OCI-LY3 (cell line): ENCODE results near the gene MYL6.
A peak's percentile ranks its signal among the peaks of the same experiment; 100 is the strongest.

Source experiments
- H2AFZ ChIP-seq: fragments of 200-600, 300-600 bp; shearing (Covaris generic); 2 replicates; pipeline ENCODE4 v1.6.0; 2014; ENCODE audit warnings: antibody characterized with exemption, low read depth, low read length
- H3K27ac ChIP-seq: fragments of 200-600, 300-600 bp; sonication (generic); 2 replicates; pipeline ENCODE4 v1.5.1; 2014; ENCODE audit warnings: mild to moderate bottlenecking, low read length, moderate library complexity, mixed read lengths
- H3K27me3 ChIP-seq: fragments of 200-600, 300-600 bp; sonication (generic); 2 replicates; pipeline ENCODE4 v1.6.1; 2014; ENCODE audit warnings: low read depth, low read length, mixed read lengths
- H3K36me3 ChIP-seq: fragments of 200-600, 300-600 bp; sonication (generic); replicated peaks from 2 replicates; pipeline ENCODE3; 2014; ENCODE audit warnings: low read depth, low read length, mixed read lengths
- H3K4me1 ChIP-seq: fragments of 300-600, 200-600 bp; sonication (generic); 2 replicates; pipeline ENCODE4 v1.6.1; 2014; ENCODE audit warnings: low read length, mixed read lengths
- H3K4me2 ChIP-seq: fragments of 200-600, 300-600 bp; sonication (generic); 2 replicates; pipeline ENCODE4 v1.6.1; 2014; ENCODE audit warnings: low read length, mixed read lengths
- H3K4me3 ChIP-seq: fragments of 300-600, 200-600 bp; sonication (generic); 2 replicates; pipeline ENCODE4 v1.5.1; 2014; ENCODE audit warnings: antibody characterized with exemption, mild to moderate bottlenecking, low read length, moderate library complexity
- H3K79me2 ChIP-seq: fragments of 300-600, 200-600 bp; shearing (Covaris generic); 2 replicates; pipeline ENCODE4 v1.6.1; 2014; ENCODE audit warnings: mild to moderate bottlenecking, low read length, mixed read lengths
- H3K9ac ChIP-seq: fragments of 300-600, 200-600 bp; shearing (Covaris generic); 2 replicates; pipeline ENCODE4 v1.6.0; 2014; ENCODE audit warnings: mild to moderate bottlenecking, low read length, moderate library complexity
- H3K9me3 ChIP-seq: fragments of 200-600, 300-600 bp; shearing (Covaris generic); 2 replicates; pipeline ENCODE4 v1.6.1; 2014; ENCODE audit warnings: low read length, mixed read lengths; ENCODE audit not compliant: insufficient read depth
- H4K20me1 ChIP-seq: fragments of 200-600, 300-600 bp; sonication (generic); 2 replicates; pipeline ENCODE4 v1.6.1; 2016; ENCODE audit warnings: low read length, mixed read lengths; ENCODE audit not compliant: insufficient read depth
- EZH2phosphoT487 ChIP-seq: fragments of 200-600 bp; shearing (Covaris generic); IDR thresholded peaks from 2 replicates; pipeline ENCODE4 v1.6.1; 2018; ENCODE audit warnings: antibody characterized with exemption, mixed run types, low read depth
- TF ChIP-seq, protein P1 (sequence below): fragments of 200-600, 300-600 bp; sonication (generic); IDR thresholded peaks from 2 replicates; pipeline ENCODE4 v1.5.1; 2014; ENCODE audit warnings: antibody characterized with exemption, low read length, low read depth

The MYL6 gene

GRCh38 chr12:56172839-56173238 is 14.7 kb downstream of the MYL6 start:
- H3K4me2 ChIP-seq = no peak overlapping the region
- no peak overlapping the region for H3K27ac ChIP-seq
- H3K9ac ChIP-seq = no peak overlapping the region
- H3K9me3 ChIP-seq = no peaks in the 10 kb centered on the region
- H4K20me1 ChIP-seq = no peaks in the 10 kb centered on the region
- H3K4me3 ChIP-seq = no peak overlapping the region
- H3K27me3 ChIP-seq = no peaks in the 10 kb centered on the region
- H3K4me1 ChIP-seq = no peaks in the 10 kb centered on the region
- H3K36me3 ChIP-seq = peaks cover 47% of the 10 kb centered on the region
- H2AFZ ChIP-seq = no peak overlapping the region
- no peaks in the 10 kb centered on the region for H3K79me2 ChIP-seq
- TF ChIP-seq, protein P1, sequence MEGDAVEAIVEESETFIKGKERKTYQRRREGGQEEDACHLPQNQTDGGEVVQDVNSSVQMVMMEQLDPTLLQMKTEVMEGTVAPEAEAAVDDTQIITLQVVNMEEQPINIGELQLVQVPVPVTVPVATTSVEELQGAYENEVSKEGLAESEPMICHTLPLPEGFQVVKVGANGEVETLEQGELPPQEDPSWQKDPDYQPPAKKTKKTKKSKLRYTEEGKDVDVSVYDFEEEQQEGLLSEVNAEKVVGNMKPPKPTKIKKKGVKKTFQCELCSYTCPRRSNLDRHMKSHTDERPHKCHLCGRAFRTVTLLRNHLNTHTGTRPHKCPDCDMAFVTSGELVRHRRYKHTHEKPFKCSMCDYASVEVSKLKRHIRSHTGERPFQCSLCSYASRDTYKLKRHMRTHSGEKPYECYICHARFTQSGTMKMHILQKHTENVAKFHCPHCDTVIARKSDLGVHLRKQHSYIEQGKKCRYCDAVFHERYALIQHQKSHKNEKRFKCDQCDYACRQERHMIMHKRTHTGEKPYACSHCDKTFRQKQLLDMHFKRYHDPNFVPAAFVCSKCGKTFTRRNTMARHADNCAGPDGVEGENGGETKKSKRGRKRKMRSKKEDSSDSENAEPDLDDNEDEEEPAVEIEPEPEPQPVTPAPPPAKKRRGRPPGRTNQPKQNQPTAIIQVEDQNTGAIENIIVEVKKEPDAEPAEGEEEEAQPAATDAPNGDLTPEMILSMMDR = no peak
- TF ChIP-seq EZH2phosphoT487 = no peak

DNA sequence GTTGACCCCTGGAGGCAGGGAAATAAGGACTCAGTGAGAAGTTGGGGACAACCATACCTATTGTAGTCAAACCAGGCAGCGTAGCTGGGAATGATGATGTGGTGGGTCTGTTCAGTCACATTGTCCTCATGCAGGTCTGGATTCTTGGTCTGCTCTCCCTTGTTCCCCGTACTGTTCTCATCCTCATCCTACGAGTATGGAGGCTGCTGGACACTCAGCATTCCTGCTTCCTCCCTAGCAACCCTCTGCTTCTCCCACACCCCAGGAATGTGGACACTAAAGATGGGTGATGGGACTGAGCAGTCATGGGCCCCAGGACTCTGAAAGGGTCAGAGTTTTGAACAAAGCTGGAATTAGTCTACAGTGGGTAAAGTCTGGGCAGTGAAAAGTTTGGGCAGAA is 20.2 kb downstream of the MYL6 start:
- H3K79me2 ChIP-seq = no peaks in the 10 kb centered on the region
- no peaks in the 10 kb centered on the region for H3K9me3 ChIP-seq
- no peaks in the 10 kb centered on the region for H3K4me1 ChIP-seq
- TF ChIP-seq, protein P1 = no peak
- no peak for TF ChIP-seq EZH2phosphoT487
- H3K27me3 ChIP-seq = no peaks in the 10 kb centered on the region
- H3K36me3 ChIP-seq = peaks cover 41% of the 10 kb centered on the region
- no peak overlapping the region for H2AFZ ChIP-seq
- no peak overlapping the region for H3K27ac ChIP-seq
- H3K9ac ChIP-seq = no peak overlapping the region
- H4K20me1 ChIP-seq = no peaks in the 10 kb centered on the region
- no peak overlapping the region for H3K4me3 ChIP-seq
- H3K4me2 ChIP-seq = no peak overlapping the region

- no peak overlapping the region for H3K27ac ChIP-seq
- no peak overlapping the region for H3K9ac ChIP-seq
- H3K4me1 ChIP-seq = peaks cover 14% of the 10 kb centered on the region
- TF ChIP-seq, protein P1 = no peak
- no peak for TF ChIP-seq EZH2phosphoT487
- H2AFZ ChIP-seq = no peak overlapping the region
- peaks cover 31% of the 10 kb centered on the region for H3K36me3 ChIP-seq
- H3K4me2 ChIP-seq = no peak overlapping the region
- H3K4me3 ChIP-seq = no peak overlapping the region
- H3K79me2 ChIP-seq = peaks cover 31% of the 10 kb centered on the region
- no peaks in the 10 kb centered on the region for H3K27me3 ChIP-seq
- H4K20me1 ChIP-seq = peaks cover 9% of the 10 kb centered on the region; the same call in 1 of the 2 replicates
- no peaks in the 10 kb centered on the region for H3K9me3 ChIP-seq
These were observed 28.8 kb downstream of the MYL6 start for GRCh38 chr12:56186957-56187356.

- Histone ChIP-seq H3K79me2 (peaks cover 31% of the 10 kb centered on the region), H3K4me2 (peak overlapping the region; percentile 95), H3K4me3 (peak overlapping the region; percentile 89), H3K27ac (peak overlapping the region; percentile 56; the same call in 1 of the 2 replicates), H3K36me3 (peaks cover 31% of the 10 kb centered on the region), H3K9me3 (no peaks in the 10 kb centered on the region), H3K4me1 (peaks cover 16% of the 10 kb centered on the region), H3K27me3 (no peaks in the 10 kb centered on the region), H3K9ac (peak overlapping the region; percentile 90), H4K20me1 (peaks cover 9% of the 10 kb centered on the region; the same call in 1 of the 2 replicates), H2AFZ (no peak overlapping the region)
- TF ChIP-seq, protein P1 = no peak
- TF ChIP-seq EZH2phosphoT487 = no peak
These were observed 30.1 kb downstream of the MYL6 start for GRCh38 chr12:56188131-56188777.
